ENCODE measurements around the gene ANKRD28.

- TF ChIP-seq CTCF (IDR thresholded peaks at IDR 0.05; ENCODE audit: low read length) (no peak), EZH2 (IDR thresholded peaks at IDR 0.05; ENCODE audit: borderline replicate concordance, low read length) (no peak)
These were observed 44.6 kb downstream of the ANKRD28 start for GRCh38 chr3:15753056-15753710.
